ENCODE measurements around the gene IL9R.

The IL9R gene

DNA sequence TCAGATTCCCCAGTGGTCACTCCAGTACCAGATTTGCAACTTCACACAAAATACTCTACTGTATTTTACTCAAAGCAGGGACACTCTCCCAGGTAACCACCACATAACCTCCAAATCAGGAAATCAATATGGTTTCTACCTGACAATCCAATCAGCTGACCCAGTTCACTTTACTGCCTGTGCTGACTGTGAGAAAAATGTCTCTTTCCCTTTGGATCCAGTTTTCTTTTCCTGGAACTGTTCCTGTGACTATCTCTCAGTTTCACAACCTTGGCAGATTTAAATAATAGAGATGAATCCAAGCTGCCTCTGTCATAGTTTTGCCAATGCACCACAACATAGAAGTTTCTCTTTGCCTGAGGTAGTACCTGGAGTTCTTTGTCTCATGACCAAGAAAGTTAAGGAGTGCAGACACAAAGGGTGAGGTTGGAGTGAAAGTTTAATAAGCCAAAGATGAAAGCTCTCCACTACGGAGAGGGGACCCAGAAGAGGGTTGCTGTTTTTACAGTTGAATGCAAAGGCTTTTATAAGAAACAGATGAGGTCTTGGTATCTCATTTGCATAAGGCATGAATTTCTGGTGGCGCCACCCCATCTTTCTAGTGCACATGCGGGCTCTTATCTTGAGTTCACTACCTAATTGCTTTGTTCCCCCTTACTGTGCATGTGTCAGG lies 29.7 kb upstream of the IL9R start:
- no peaks in the 10 kb centered on the region for H3K4me1 ChIP-seq (ENCODE audit: control insufficient read depth, insufficient read depth, low read length)
- H3K27ac ChIP-seq (ENCODE audit: extremely low read depth, low read depth, low read length), result no peak overlapping the region
- H3K4me3 ChIP-seq (ENCODE audit: low read depth, low read length), result no peak overlapping the region
- ChIA-PET POLR2A (no interaction called here), CTCF (no interaction called here)
- H3K9me3 ChIP-seq (ENCODE audit: control insufficient read depth, insufficient read depth, low read depth, low read length), result no peaks in the 10 kb centered on the region
- H3K36me3 ChIP-seq (ENCODE audit: control insufficient read depth in 2 of 2, insufficient read depth in 1 of 2, low read length in 2 of 2), result no peaks in the 10 kb centered on the region
- TF ChIP-seq BCL11A (tag by site-specific recombination; IDR thresholded peaks at IDR 0.05; ENCODE audit: low read depth), result no peak
- peak; percentile 22; the same call in 1 of the 2 replicates for TF ChIP-seq TRIM28 (IDR thresholded peaks at IDR 0.05; ENCODE audit: borderline replicate concordance, low read length)
- no peak for TF ChIP-seq ZNF449 (tag by site-specific recombination; IDR thresholded peaks at IDR 0.05)

DNA sequence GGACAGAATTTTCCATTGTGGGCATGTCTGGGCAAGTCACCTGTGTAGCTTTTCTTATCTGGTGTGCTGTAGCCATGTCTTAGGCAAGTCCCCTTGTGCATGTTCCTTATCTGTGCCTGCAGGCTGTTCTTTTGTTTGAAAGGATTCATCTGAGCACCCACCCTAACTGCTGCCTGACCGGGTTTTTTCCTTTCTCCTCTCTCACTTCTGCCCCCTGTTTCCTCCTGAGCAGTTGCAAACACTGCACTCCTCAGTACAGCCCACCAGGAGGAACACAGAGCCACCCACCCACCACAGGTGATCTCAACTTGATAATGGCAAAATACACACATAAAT lies 29.2 kb upstream of the IL9R start:
- POLR2A ChIA-PET, result no interaction called here
- no peaks in the 10 kb centered on the region for H3K4me1 ChIP-seq (ENCODE audit: control insufficient read depth, insufficient read depth, low read length)
- H3K9me3 ChIP-seq (ENCODE audit: control insufficient read depth, insufficient read depth, low read depth, low read length), result no peaks in the 10 kb centered on the region
- H3K36me3 ChIP-seq (ENCODE audit: control insufficient read depth in 2 of 2, insufficient read depth in 1 of 2, low read length in 2 of 2), result no peaks in the 10 kb centered on the region
- TF ChIP-seq SETDB1 (IDR thresholded peaks at IDR 0.05; ENCODE audit: insufficient read length, low read length), result peak; percentile 95
- TF ChIP-seq TRIM28 (IDR thresholded peaks at IDR 0.05; ENCODE audit: borderline replicate concordance, low read length), result peak; percentile 16; the same call in 1 of the 2 replicates
- TF ChIP-seq ZNF184 (tag by site-specific recombination; IDR thresholded peaks at IDR 0.05), result no peak
- CTCF ChIA-PET, result no interaction called here
- H3K27ac ChIP-seq (ENCODE audit: extremely low read depth, low read depth, low read length), result no peak overlapping the region
- no peak overlapping the region for H3K4me3 ChIP-seq (ENCODE audit: low read depth, low read length)

GRCh38 chrX:155968791-155969190 lies 28.7 kb upstream of the IL9R start:
- ChIA-PET CTCF (no interaction called here), POLR2A (no interaction called here)
- Histone ChIP-seq H3K36me3 (ENCODE audit: control insufficient read depth in 2 of 2, insufficient read depth in 1 of 2, low read length in 2 of 2) (no peaks in the 10 kb centered on the region), H3K4me3 (ENCODE audit: low read depth, low read length) (no peak overlapping the region), H3K27ac (ENCODE audit: extremely low read depth, low read depth, low read length) (no peak overlapping the region), H3K4me1 (ENCODE audit: control insufficient read depth, insufficient read depth, low read length) (no peaks in the 10 kb centered on the region), H3K9me3 (ENCODE audit: control insufficient read depth, insufficient read depth, low read depth, low read length) (no peaks in the 10 kb centered on the region)
- no peak for TF ChIP-seq TRIM28 (IDR thresholded peaks at IDR 0.05; ENCODE audit: borderline replicate concordance, low read length)
- TF ChIP-seq ZNF148 (tag by site-specific recombination; IDR thresholded peaks at IDR 0.05; ENCODE audit: borderline replicate concordance), result no peak
- TF ChIP-seq ZNF473 (tag by site-specific recombination; IDR thresholded peaks at IDR 0.05), result no peak
- TF ChIP-seq ZNF571 (tag by site-specific recombination; IDR thresholded peaks at IDR 0.05), result no peak
- TF ChIP-seq ZNF48 (tag by site-specific recombination; IDR thresholded peaks at IDR 0.05), result no peak
- no peak for TF ChIP-seq ZNF561 (tag by site-specific recombination; IDR thresholded peaks at IDR 0.05; ENCODE audit: borderline replicate concordance)
- TF ChIP-seq ZNF335 (tag by site-specific recombination; conservative IDR thresholded peaks at IDR 0.05), result no peak
- TF ChIP-seq ZNF548 (tag by site-specific recombination; IDR thresholded peaks at IDR 0.05), result no peak
- TF ChIP-seq ZNF768 (tag by site-specific recombination; IDR thresholded peaks at IDR 0.05), result no peak
- no peak for TF ChIP-seq ZNF341 (tag by site-specific recombination; IDR thresholded peaks at IDR 0.05; ENCODE audit: low read depth)
- no peak for TF ChIP-seq KLF9 (tag by site-specific recombination; IDR thresholded peaks at IDR 0.05; ENCODE audit: low read depth)
- no peak for TF ChIP-seq ZNF362 (tag by site-specific recombination; IDR thresholded peaks at IDR 0.05)
- no peak for TF ChIP-seq HOXD13 (CRISPR knock-in tag; IDR thresholded peaks at IDR 0.05; ENCODE audit: borderline replicate concordance)
- TF ChIP-seq INSM2 (tag by site-specific recombination; IDR thresholded peaks at IDR 0.05), result no peak
- TF ChIP-seq, protein P1, sequence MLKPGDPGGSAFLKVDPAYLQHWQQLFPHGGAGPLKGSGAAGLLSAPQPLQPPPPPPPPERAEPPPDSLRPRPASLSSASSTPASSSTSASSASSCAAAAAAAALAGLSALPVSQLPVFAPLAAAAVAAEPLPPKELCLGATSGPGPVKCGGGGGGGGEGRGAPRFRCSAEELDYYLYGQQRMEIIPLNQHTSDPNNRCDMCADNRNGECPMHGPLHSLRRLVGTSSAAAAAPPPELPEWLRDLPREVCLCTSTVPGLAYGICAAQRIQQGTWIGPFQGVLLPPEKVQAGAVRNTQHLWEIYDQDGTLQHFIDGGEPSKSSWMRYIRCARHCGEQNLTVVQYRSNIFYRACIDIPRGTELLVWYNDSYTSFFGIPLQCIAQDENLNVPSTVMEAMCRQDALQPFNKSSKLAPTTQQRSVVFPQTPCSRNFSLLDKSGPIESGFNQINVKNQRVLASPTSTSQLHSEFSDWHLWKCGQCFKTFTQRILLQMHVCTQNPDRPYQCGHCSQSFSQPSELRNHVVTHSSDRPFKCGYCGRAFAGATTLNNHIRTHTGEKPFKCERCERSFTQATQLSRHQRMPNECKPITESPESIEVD (tag by site-specific recombination; IDR thresholded peaks at IDR 0.05), result no peak
- TF ChIP-seq ZNF266 (tag by site-specific recombination; IDR thresholded peaks at IDR 0.05; ENCODE audit: low read depth), result no peak
- TF ChIP-seq ZBTB17 (tag by site-specific recombination; IDR thresholded peaks at IDR 0.05), result no peak
- no peak for TF ChIP-seq ZNF501 (tag by site-specific recombination; IDR thresholded peaks at IDR 0.05)
